GM18873 (cell line): ENCODE data around the gene BAG3.
"Not testable (repeated sequence)": the region's sequence is repeated elsewhere in the genome, so short reads cannot be mapped to it uniquely, and the experiment has no call there.

Experiments
- ATAC-seq: cut with Tn5 transposase; IDR thresholded peaks from one replicate; pipeline ENCODE4 v1.9.1; 2021; ENCODE audit warnings: mild to moderate bottlenecking, moderate library complexity, moderate number of reproducible peaks; ENCODE audit not compliant: unreplicated experiment, low FRiP score

The BAG3 gene

DNA sequence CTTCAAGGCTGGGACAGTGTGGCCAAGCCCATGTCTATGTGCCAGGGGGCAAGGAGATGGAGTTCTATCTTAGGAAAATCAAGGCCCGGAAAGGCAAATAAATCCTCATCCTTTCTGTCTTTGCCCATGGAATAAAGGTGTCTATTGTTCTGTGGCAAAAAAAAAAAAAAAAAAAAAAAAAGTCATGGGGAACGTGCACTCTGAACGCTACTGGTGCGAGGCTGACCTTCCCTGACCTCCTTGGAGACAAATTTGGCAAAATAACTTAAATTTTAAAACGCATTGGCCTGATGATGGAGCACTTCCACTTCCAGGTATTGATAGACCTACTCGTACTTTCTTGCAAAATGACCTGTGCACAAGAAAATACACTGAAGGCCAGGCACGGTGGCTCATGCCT lies 12.2 kb upstream of the BAG3 start:
- ATAC-seq: no peak

DNA sequence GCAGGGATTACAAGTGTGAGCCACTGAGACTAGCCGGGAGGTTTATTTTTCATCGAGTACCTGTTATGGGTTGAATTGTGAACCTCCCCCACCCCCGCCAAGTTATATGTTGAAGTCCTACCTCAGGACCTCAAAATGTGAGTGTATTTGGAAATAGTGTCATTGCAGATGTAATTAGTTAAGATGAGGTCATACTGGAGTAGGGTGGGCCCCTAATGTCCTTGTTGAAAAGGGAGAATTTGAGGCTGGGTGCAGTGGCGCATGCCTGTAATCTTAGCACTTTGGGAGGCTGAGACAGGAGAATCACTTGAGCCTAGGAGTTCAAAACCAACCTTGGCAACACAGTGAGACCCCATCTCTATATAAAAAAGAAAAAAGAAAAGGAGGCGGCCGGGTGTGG lies 10.8 kb upstream of the BAG3 start:
- ATAC-seq: no peak

DNA sequence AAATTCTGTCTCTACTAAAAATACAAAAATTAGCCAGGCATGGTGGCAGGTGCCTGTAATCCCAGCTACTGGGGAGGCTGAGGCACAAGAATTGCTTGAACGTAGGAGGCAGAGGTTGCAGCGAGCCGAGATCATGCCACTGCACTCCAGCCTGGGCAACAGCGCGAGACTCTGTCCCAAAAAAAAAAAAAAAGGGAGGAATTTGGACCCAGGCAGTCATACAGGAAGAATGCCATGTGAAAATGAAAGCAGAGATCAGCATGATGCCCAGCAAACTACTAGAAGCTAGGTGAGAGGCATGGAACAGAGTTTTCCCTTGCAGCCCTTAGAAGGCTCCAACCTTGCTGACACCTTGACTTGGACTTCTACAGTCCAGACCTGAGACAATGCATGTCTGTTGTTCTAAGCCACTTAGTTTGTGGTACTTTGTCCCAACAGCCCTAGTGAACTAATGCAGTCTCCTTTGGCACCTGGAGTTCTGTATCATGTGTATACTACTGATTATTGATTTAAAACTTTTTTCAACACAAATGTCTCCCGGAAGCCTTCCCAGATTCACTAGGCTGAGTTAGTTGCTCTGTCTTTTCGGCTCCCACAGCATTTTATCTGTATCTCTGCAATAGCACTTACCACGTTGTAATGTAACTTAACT lies 10.2 kb upstream of the BAG3 start:
- ATAC-seq: no peak

DNA sequence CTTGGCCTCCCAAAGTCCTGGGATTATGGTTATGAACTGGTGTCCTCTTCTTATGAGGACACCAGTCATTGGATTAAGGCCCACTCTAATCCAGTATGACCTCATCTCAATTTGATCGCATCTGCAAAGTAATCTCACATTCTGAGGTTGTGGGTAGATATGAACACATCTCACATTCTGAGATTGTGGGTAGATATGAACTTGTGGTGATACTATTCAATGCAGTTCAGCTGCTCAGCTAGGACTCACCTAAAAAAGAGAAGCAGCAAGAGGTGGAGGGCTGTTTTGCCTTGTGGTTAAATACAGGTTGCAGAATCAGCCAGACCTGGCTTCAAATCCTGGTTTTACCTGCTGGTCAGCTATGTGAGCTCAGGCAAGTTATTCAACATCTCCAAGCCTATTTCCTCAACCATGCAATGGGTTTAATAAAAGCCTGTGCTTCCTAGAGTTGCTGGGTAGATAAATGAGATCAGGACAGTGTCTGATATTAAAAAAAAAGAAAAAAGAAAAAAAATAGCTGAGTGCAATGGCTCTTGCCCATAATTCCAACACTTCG lies 8.5 kb upstream of the BAG3 start:
- ATAC-seq: no peak

DNA sequence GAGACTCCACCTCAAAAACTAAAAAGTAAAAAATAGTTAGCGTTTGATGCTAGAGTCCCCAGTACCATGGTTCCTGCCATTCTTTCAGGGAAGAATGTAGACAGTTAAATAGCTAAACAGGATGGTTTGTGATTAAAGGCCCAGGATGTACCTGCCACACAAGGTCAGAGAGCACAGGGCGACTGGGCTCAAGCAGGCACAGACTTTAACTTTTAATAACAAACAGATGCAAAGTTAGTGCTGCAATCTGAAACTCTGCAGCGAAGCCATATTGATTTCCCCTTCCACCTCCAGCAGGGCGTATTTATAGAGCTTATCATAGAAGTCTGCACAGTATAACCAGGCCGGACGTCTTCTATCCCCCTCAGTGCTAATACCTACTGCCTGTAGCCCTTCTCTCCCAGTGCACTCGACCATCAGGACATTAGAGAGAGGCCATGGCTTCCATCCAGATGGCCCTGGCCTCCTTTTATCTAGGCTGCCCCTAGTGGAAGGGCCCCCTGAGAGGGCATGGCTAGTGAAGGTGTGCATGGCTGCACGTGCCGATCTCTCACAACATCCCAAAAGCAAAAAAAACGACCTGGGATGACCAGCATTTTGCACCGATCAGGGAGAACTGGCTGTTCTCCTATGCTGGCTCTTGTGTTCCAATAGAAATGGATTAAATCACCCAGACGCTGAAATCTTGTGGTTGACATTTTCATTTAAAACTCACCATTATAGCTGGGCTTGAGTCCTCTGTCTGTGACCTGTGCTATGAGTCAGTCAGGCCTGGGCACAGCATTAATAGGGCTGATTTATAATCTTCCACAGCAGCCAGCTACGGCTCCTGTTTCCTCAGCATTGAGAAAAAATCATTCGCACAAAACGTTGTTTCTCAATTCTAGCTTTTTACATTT lies 7.6 kb upstream of the BAG3 start:
- ATAC-seq: no peak

DNA sequence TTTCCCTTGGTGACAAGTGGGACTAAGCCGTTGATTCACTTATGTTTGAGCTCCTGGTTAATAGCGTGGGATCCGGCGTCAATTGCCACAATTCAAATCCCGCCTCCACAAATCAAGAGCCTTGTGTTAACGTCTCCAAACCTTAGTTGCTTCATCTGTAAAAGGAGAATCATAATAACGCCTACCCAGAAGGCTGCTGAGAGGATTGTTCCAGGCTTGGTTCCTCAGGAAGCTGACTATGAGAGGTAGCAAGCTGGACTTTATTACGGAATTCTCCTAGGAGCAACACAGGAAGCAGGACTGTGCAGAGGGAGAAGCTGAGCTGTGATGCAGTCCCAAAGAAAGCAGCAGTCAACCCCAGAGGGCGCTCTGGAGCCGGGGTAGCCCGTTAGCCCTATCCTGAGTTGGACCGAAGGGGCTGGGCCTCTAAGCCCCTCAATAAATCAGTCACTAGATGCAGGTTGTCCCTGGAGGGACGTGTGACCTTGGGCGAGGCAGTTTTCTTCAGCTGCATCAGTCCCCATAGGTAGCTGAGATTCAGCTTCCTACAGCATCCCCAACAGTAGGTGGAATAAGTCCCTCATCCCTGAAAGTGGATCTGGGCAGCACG lies 6.9 kb upstream of the BAG3 start:
- ATAC-seq: no peak

DNA sequence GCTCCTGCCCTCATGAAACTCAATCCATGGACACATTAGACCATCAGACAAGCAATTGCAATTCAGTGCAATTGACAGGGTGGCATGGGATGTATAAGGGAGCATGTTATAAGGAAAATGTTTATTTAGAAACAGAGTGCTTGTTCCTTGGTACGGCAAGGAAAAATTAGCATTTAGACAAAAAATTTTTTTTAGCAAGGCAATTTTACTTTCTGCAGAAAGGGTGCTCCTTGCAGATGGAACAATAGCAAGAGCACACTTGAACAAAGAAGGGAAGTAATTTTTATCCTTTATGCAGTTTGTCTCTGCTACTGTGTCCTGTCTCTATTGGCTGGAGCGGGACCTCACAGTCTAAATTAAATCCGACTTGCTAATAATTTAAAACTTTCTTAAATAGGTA lies 6.2 kb upstream of the BAG3 start:
- no peak for ATAC-seq

DNA sequence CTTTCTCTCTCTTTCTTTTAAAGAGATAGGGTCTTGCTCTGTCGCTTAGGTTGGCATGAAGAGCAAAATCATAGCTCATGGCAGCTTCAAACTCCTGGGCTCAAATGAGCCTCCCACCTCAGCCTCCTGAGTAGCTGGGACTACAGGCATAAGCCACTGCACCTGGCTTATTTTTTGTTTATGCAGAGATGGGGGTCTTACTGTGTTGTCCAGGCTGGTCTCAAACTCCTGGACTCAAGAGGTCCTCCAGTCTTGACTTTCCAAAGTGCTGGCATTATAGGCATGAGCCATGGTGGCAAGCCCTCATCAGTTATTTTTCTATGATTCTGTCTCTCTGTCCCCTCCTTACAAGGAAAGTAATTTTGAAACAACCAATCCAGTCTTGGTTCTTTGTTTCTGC lies 1.1 kb upstream of the BAG3 start:
- no peak for ATAC-seq

DNA sequence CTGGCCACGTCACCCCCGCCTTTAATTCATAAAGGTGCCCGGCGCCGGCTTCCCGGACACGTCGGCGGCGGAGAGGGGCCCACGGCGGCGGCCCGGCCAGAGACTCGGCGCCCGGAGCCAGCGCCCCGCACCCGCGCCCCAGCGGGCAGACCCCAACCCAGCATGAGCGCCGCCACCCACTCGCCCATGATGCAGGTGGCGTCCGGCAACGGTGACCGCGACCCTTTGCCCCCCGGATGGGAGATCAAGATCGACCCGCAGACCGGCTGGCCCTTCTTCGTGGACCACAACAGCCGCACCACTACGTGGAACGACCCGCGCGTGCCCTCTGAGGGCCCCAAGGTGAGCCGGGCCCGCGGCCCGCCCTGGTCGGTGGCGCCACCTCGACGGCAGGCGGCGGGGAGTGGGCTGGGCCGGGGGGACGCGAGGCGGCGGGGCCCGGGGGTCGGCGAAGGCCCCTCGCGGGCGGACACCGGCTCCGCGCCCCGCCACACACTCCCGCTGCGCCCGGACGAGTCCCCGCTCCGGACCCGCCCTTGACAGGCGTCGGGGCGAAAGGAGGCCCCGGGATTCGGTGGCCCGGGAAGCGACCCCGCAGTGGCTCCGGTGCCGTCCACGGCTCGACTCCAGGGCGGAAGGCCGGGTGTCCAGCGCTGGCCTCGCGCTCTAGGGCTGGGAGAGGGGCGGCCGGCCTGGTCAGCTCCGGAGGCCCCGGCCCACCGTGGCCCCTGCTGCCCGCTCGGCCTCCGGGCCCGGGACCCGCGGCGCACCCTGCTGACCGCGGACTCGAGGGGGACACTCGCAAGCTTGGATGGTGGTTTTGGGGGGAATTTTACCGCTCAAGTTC lies 557 bp downstream of the BAG3 start:
- ATAC-seq: no peak

DNA sequence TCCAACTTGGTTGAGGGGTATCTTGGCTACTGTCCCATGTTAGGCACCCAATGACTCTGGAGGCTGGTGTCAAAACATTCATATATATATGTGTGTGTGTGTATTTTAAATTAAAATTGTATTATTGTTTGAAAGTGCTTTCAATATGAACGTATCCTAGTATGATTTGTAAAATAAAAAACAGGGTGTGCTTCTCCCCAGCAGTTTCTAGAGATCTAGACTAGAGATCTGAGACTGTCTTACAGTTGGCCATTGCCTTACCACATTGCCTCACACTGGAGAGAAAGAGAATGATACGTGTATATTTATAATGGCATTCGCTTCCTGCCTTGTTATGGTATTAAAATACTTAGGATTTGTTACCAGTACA lies 1.2 kb downstream of the BAG3 start:
- no peak for ATAC-seq

DNA sequence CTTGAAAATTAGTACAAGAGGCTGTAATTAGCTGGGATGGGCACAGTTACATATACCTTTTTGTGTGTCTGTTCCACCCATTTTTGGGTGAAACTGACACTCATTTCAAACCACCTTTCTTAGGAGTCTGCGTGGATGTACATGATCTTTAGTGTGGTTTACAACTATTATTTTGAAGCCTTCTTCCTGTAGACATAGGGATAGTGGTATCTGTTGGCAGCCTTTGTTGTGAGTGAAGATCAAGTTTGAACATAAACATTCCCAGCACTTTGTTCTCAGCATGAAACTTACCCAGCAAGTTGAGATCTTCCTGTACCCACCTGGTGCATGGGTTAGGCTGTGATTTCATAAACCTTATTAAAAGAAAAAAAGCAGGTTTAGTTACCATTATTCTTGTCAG lies 2.0 kb downstream of the BAG3 start:
- ATAC-seq: no peak

DNA sequence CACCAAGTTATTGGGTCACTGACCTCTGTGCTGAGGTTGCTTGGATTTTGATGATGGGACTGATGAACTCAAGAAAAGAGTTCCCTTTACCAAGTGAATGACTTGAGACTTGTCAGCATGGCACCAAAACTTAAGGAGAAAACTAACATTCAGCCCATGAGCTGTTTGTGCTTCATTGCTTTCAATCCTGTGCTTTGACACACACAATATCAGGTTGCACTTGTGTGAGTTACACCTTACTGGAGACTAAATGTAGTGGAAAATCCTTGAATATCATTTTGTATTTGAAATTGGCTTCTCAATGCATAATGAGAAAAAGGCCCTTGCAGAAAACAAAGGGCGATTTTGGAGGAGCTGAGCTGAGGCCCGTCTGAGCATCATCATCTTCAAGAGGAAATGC lies 2.7 kb downstream of the BAG3 start:
- ATAC-seq: no peak

DNA sequence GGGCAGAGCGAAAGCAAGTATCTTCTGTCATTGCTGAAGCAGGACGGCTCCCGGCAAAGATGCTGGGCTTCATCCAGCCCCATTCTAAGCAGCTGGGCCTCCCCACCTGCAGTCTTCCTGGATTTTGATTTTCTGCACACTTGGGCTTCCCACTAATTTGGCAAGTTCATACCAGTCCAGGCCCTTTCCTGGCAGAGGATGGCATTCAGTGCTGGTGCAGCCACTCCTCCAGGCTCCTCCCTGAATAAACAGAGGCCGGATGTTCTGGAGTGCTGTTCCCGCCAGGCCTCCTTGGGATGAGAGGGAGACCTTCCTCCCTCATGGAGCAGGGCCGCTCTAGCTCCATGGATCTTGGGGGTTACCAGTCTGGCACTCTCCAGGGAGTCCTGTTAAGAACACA lies 3.4 kb downstream of the BAG3 start:
- no peak for ATAC-seq

DNA sequence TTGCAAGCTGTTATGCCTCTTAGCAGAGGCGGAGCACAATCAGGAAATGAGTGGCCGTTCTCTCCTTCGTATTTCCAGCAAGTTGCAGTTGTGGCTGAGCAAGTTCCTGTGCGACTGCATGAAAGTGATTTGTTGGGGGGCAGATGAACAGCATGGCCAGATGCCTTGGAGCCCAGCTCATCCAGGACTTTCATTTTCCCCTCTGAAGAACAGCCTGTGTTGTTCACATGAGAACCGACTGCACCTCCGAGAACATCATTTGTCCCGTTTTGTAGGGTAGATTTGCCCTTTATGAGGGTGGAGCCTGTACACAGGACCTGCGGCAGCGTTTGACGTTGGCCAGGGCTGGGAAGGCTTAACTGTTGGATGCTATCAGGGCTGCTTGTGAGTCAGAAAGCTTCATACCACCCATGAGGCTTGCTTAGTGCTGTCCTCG lies 4.4 kb downstream of the BAG3 start:
- ATAC-seq: no peak

DNA sequence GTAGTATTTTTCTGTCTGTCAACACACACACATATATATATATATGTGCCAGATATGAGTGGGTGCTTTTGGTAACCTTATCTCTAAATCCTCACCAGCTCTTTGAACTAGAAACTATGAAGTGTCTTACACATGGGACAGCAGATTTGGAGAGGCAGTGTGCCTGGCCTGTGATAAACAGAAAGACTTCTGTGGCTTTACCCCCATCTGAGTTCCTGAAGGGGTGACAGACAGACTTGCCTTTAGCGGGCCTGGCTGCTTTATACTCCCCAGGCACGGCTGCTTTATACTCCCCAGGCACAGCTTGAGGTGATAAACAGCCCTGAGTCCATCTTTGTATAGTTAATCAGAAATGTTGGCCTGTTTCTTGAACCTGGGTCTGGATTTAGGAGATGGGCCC lies 5.6 kb downstream of the BAG3 start:
- no peak for ATAC-seq

DNA sequence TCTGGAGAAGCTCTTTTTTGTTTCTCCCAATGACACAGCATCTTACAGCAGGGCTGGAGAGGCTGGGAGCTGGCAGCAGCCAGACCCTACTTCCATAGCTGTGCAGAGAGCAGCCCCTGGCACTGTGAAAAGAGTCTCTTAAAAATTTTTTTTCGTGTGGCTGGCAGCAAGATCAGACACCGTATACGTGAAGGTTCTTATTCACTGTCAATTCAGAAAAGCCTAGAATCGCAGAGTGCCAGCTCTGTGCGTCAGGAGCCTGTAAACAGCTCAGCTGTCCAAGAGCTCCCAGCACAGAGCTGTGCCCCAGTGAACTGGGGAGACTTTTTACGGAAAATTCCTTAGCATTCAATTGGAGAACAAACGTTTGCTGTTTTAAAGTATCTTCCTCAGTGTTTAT lies 6.5 kb downstream of the BAG3 start:
- ATAC-seq: no peak

DNA sequence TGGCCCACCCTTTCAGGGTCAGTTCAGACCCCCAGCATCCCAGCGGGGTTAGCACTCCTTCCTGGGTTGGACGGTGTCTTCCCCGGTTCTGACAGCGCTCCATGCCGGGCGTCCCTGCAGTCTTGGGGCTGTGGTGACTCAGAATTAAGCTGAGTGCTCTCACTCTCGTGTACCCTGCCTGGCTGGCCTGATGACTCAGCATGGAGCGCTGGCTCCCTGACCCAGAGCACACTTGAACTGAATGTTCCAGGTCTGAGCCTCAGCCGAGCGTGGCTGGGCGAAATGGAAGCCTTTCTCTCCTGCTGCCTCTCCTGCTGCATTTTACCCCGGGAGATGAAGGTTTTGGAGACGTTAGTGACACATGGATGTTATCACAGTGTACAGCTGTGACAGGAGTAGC lies 7.1 kb downstream of the BAG3 start:
- ATAC-seq: no peak

DNA sequence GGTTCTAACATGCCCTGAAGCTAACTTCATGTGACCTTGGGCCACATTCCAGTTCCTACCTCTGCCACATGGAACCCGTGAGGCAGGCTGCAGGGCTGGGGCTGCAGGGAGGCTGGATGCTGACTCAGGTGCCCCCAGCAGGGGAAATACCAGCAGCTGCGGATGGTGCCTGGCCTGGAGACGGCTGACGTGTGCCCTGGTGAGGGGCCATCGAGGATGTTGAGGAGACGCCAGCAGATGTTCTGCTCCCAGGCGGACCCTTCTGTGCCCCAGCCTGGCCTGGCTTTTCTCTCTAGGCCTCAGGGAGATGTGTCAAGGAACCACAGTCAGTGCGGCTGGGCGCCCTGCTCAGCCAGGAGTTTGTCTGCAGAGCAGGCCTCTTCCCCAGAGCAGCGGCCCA lies 8.8 kb downstream of the BAG3 start:
- ATAC-seq: no peak

DNA sequence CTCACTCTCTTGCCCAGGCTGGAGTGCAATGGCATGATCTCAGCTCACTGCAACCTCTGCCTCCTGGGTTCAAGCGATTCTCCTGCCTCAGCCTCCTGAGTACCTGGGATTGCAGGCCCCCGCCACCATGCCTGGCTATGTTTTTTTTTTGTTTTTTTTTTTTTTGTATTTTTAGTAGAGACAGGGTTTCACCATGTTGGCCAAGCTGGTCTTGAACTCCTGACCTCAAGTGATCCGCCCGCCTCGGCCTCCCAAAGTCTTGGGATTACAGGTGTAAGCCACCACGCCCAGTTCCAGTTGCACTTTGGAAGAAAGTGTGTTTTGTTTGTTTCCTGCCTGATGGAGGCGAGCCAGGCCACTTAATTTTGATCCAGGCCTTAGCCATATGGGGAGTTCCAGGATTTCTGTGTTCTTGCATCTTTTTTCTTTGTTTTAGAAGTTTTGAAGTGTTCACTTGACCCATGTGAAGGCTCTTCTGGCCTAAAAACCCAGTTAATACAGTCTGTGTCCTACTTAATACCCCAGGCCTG lies 11.0 kb downstream of the BAG3 start:
- ATAC-seq: not testable (repeated sequence)
